Liver (tissue), 3 donors: ENCODE measurements around the gene CAPSL.

Experiments used
- CTCF ChIP-seq: fragments of 150-350 bp; IDR thresholded peaks from 2 replicates; pipeline ENCODE4 v1.5.1; 2017; ENCODE audit warnings: improper control_type of control experiment, low read depth, low read length; ENCODE audit not compliant: missing input control
- FOXA1 ChIP-seq: IDR thresholded peaks from 2 replicates; pipeline ENCODE4 v1.6.1; 2016; ENCODE audit warnings: antibody characterized with exemption
- HNF4A ChIP-seq, 2 donors: conservative IDR thresholded peaks; 2 replicates each; pipeline ENCODE4 v1.6.1; 2016; ENCODE audit warnings: antibody characterized with exemption in 2 of 2, mild to moderate bottlenecking in 2 of 2
- HNF4G ChIP-seq: IDR thresholded peaks from 2 replicates; pipeline ENCODE4 v1.6.1; 2016; ENCODE audit warnings: antibody characterized with exemption
- JUND ChIP-seq, 2 donors: IDR thresholded peaks; 2 replicates each; pipeline ENCODE4 v1.6.1; 2016; ENCODE audit warnings: antibody characterized with exemption in 2 of 2
- RAD21 ChIP-seq, 2 donors: IDR thresholded peaks; 2 replicates each; pipeline ENCODE4 v1.6.1; 2016; ENCODE audit warnings: antibody characterized with exemption in 2 of 2, mild to moderate bottlenecking in 2 of 2
- REST ChIP-seq: IDR thresholded peaks from 2 replicates; pipeline ENCODE4 v1.6.1; 2016; ENCODE audit warnings: antibody characterized with exemption, mild to moderate bottlenecking
- SP1 ChIP-seq: IDR thresholded peaks from 2 replicates; pipeline ENCODE4 v1.6.1; 2018; ENCODE audit warnings: antibody characterized with exemption, mild to moderate bottlenecking
- TAF1 ChIP-seq: conservative IDR thresholded peaks from 2 replicates; pipeline ENCODE4 v1.6.1; 2016; ENCODE audit warnings: antibody characterized with exemption, mild to moderate bottlenecking
- YY1 ChIP-seq: IDR thresholded peaks from 2 replicates; pipeline ENCODE4 v1.6.1; 2016; ENCODE audit warnings: antibody characterized with exemption, mild to moderate bottlenecking
- ZBTB33 ChIP-seq: IDR thresholded peaks from 2 replicates; pipeline ENCODE4 v1.6.1; 2016; ENCODE audit warnings: antibody characterized with exemption
- TF ChIP-seq, protein P1 (sequence below): IDR thresholded peaks from 2 replicates; pipeline ENCODE4 v1.6.1; 2016; ENCODE audit warnings: antibody characterized with exemption
- donor health status: healthy.
- donor health status: healthy.

DNA sequence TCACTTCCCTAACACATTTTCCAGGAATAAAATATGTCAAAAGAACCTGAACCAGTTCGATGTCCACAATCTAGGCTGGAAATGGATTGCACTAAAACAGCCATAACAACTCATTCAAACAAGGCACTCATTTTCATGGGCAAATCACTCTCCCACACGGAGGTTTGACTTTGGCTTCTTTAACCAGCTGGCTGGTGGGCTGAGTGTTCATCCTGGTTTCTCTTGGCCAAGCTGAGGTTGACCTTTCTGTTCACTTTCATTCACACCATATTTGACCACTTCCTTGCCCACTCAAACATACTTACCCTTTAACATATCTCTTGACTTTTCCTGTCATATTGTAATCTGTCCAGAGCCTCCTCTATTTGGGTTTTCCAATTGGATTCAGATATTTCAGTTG is 76.3 kb downstream of the CAPSL start:
- no peak for TF ChIP-seq CTCF
- TF ChIP-seq FOXA1: no peak
- TF ChIP-seq YY1: no peak
- TF ChIP-seq HNF4A (conservative IDR thresholded peaks at IDR 0.05): no peak
- TF ChIP-seq TAF1: no peak
- no peak for TF ChIP-seq RAD21 (IDR thresholded peaks at IDR 0.05)
- TF ChIP-seq REST: no peak
- no peak for TF ChIP-seq HNF4G
- no peak for TF ChIP-seq SP1
- TF ChIP-seq JUND (IDR thresholded peaks at IDR 0.05): no peak
- TF ChIP-seq ZBTB33: no peak
- TF ChIP-seq, protein P1, sequence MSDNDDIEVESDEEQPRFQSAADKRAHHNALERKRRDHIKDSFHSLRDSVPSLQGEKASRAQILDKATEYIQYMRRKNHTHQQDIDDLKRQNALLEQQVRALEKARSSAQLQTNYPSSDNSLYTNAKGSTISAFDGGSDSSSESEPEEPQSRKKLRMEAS: no peak
